Measurements from ENCODE around the gene L3MBTL1.

L3MBTL1 gene

DNA sequence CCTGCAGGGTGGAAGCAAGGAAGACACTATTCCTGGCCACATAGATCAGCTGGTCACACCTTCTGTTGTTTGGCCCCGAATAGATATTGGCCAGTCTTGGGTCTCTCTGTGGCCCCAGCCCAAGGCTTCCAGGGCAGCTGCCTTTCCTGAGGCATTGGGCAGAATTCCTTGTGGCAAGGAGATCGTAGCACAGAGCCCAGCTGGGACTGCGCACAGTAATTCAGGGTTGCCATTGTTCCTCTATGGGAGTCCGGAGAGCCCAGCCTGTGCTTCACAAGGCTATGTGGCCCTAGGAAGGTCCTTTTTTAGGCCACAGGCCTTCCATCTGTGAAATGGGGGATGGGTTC, 58.2 kb downstream of the L3MBTL1 start:
- no peak for DNase-seq (ENCODE audit: low read depth)
- TF ChIP-seq, protein P1, sequence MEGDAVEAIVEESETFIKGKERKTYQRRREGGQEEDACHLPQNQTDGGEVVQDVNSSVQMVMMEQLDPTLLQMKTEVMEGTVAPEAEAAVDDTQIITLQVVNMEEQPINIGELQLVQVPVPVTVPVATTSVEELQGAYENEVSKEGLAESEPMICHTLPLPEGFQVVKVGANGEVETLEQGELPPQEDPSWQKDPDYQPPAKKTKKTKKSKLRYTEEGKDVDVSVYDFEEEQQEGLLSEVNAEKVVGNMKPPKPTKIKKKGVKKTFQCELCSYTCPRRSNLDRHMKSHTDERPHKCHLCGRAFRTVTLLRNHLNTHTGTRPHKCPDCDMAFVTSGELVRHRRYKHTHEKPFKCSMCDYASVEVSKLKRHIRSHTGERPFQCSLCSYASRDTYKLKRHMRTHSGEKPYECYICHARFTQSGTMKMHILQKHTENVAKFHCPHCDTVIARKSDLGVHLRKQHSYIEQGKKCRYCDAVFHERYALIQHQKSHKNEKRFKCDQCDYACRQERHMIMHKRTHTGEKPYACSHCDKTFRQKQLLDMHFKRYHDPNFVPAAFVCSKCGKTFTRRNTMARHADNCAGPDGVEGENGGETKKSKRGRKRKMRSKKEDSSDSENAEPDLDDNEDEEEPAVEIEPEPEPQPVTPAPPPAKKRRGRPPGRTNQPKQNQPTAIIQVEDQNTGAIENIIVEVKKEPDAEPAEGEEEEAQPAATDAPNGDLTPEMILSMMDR (IDR thresholded peaks at IDR 0.05; ENCODE audit: low read depth, low read length, missing control alignments) = no peak

DNA sequence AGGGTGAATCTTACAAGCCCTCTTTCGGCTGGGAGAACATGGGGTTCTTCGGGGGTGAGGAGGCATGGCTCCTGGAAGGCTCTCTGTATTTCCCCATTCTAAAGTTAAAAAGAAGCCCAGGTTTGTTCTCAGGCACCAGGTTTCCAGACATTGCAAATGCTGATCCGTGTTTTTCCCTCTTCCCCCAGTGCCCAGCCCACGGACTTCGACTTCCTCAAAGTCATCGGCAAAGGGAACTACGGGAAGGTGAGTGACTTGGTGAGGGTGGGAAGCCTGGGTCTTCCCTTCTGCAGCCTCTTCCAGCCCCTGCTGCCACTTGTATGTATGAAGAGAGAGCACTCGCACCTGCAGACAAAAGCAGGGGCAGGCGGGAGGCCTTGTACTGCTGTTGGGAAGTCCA, 60.0 kb downstream of the L3MBTL1 start:
- no peak overlapping the region for H3K4me3 ChIP-seq (ENCODE audit: low read depth, low read length)
- TF ChIP-seq, protein P1 (IDR thresholded peaks at IDR 0.05; ENCODE audit: low read depth, low read length, missing control alignments) = no peak
- no peak for DNase-seq (ENCODE audit: low read depth)

More for the DNA sequence above, 58.2 kb downstream of the L3MBTL1 start:
- H3K4me3 ChIP-seq (ENCODE audit: low read depth, low read length) = no peak overlapping the region

DNA sequence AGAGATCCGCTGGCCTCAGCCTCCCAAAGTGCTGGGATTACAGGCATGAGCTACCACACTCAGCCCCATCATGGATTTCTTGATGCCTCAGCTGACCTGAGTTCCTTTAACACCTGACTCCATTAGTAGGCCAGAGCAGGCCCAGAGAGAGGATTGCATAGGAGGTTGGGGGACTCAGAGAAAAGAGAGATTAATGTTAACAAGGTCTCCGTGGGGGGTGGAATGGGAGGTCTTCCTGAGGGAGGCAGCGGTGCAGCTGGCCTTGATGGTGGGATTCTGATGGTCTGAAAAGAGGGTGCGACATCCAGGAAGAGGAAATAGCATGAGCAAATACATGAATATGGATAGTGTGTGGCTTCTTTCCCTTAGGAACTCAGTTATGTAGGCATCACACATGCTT, 61.2 kb downstream of the L3MBTL1 start:
- no peak overlapping the region for H3K4me3 ChIP-seq (ENCODE audit: low read depth, low read length)
- TF ChIP-seq, protein P1 (IDR thresholded peaks at IDR 0.05; ENCODE audit: low read depth, low read length, missing control alignments) = no peak
- no peak for DNase-seq (ENCODE audit: low read depth)

DNA sequence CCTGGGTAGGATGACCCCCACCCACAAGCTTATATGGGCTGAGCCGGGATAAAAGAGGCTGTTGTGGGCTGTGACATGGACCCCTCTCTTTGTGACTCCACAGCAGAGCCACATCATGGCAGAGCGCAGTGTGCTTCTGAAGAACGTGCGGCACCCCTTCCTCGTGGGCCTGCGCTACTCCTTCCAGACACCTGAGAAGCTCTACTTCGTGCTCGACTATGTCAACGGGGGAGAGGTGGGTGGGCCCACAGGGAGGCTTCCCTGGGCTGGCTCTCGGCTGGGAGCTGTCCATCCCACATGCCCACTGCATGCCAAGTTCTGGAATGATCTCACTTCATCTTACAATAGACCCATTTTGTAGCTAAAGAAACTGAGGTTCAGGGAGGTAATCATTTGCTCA, 61.8 kb downstream of the L3MBTL1 start:
- no peak for DNase-seq (ENCODE audit: low read depth)
- H3K4me3 ChIP-seq (ENCODE audit: low read depth, low read length) = no peak overlapping the region
- TF ChIP-seq, protein P1 (IDR thresholded peaks at IDR 0.05; ENCODE audit: low read depth, low read length, missing control alignments) = no peak

DNA sequence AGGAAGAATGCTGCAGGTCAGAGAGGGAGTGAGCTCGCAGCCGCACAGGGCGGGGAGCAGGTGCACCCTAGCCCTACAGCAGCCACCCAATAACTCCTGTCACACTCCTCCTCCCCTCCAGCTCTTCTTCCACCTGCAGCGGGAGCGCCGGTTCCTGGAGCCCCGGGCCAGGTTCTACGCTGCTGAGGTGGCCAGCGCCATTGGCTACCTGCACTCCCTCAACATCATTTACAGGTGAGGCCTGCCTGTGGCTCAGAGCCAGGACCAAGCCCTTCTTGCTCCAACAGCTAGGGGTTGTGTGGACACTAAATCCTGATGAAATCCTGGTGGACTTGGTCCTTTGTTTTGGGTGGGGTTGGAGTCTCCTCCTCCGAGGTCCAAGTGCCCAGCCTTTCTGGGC, 63.0 kb downstream of the L3MBTL1 start:
- H3K4me3 ChIP-seq (ENCODE audit: low read depth, low read length) = no peak overlapping the region
- TF ChIP-seq, protein P1 (IDR thresholded peaks at IDR 0.05; ENCODE audit: low read depth, low read length, missing control alignments) = no peak
- no peak for DNase-seq (ENCODE audit: low read depth)

DNA sequence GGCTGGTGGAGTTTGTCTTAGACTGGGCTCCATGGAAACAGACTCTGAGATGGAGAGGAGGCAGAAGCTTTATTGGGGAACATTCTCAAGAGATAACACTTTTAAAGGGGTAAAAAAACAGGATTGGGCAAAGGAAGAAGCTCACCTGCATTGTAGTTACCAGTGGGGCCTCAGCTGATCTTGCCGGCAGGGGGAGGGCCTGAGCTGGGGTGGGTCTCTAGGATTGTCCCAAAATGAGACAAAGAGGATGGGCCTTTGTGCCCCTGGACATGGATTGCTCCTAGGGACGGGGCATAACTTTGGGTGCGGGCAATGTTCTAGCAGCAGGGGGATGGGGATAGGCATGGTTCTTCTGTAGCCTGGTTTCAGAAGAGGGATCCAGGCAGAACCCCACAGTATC, 63.8 kb downstream of the L3MBTL1 start:
- no peak overlapping the region for H3K4me3 ChIP-seq (ENCODE audit: low read depth, low read length)
- no peak for DNase-seq (ENCODE audit: low read depth)
- TF ChIP-seq, protein P1 (IDR thresholded peaks at IDR 0.05; ENCODE audit: low read depth, low read length, missing control alignments) = no peak

DNA sequence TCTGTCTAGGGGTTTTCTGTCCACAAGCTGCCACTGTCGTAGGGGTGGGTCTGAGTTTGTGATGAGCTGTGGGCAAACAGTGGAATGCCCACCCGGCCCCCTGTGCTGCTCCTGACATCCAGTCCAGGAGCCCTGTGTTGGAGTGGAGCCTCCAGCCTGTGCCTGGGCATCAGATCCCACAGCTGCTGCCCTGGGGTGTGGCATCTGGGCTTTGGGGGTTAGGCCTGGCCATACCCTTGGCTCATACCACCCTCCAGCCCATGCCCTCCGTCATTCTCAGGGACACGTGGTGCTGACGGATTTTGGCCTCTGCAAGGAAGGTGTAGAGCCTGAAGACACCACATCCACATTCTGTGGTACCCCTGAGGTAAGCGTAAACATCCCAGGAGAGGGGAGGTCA, 64.3 kb downstream of the L3MBTL1 start:
- no peak for DNase-seq (ENCODE audit: low read depth)

More for the DNA sequence above, 64.3 kb downstream of the L3MBTL1 start:
- H3K4me3 ChIP-seq (ENCODE audit: low read depth, low read length) = no peak overlapping the region
- TF ChIP-seq, protein P1 (IDR thresholded peaks at IDR 0.05; ENCODE audit: low read depth, low read length, missing control alignments) = no peak

Data from GM12864 (cell line).